HT1080 (cell line): ENCODE results near the gene EYA3. TPM values are rescaled to one million over a fixed set of nuclear protein-coding genes. Genes with fewer than 3 reads are reported as not detected.

Source experiments
- DNase-seq: peaks from one replicate; pipeline ENCODE4 v3.0.0-alpha.2; 2015; ENCODE audit warnings: low read depth
- total RNA-seq: library from RNA; depleted of rRNA; stranded (reverse); fragments of >200 nt; shearing (Covaris generic); gene quantifications from 2 replicates; pipeline ENCODE4 v1.2.3, GENCODE V29; 2014

EYA3 gene
- total RNA-seq, 1 experiment from 2014 or later, result 19.5 TPM

- no peak for DNase-seq
Measured at GRCh38 chr1:28071813-28072212, 16.6 kb downstream of the EYA3 start.

GRCh38 chr1:28070725-28071593 is 17.5 kb downstream of the EYA3 start:
- DNase-seq, result no peak

GRCh38 chr1:28067523-28068090 is 20.8 kb downstream of the EYA3 start:
- DNase-seq, result no peak

DNA sequence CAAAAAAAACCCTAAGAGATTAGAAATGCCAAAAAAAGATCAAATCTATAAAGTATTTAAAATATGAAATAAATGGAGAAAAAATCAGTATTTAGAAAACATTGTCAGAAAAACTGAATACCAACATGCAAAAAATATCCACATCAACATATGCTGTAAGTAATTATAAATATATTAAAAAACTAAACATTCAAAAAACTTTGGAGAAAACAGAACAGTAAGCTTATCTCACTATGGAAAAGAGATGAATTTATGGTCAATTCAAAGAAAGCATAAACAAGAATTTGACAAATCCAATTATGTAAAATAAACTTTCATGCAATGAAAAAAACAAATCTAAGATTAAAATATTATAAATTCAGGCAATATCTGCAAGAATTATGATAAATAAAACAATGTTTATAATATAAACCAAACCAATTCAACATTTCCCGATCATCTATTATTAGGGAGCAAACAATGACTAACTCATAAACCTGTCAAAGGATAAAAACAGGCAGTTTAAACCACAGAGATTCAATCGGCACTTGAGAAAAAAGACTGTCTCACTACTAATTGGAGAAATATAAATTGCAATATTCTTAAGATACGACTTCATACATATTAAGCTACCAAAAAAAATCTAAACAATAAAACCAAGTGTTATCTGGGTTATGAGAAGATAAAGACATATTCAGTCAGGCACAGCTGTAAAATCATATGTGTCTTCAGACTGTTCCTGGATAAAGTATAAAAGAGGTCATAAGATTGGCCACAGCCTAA is 21.8 kb downstream of the EYA3 start:
- DNase-seq, result no peak

GRCh38 chr1:28064064-28064463 is 24.3 kb downstream of the EYA3 start:
- DNase-seq, result peak; percentile 56

- DNase-seq, result peak; percentile 82
Measured at GRCh38 chr1:28062806-28063205, 25.6 kb downstream of the EYA3 start.

GRCh38 chr1:28058971-28059878 is 29.2 kb downstream of the EYA3 start:
- DNase-seq, result no peak

DNA sequence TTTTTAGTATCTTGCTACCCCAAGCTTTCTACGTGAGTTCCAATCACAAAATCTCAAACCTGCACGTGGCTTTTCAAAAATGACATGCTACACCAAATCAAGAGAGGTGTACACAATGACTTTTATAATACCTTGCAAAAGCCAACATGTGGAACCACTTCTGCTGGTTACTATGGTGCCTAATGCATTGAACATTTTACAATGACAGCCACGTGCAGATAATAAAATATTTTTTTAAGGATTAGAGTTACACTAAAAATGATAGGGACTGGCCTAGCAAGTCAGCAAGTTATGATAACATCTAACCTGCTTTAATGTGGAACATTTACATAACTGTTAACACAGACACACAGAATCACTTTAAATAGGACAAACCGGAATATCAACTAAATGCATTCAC is 30.2 kb downstream of the EYA3 start:
- DNase-seq, result no peak

DNA sequence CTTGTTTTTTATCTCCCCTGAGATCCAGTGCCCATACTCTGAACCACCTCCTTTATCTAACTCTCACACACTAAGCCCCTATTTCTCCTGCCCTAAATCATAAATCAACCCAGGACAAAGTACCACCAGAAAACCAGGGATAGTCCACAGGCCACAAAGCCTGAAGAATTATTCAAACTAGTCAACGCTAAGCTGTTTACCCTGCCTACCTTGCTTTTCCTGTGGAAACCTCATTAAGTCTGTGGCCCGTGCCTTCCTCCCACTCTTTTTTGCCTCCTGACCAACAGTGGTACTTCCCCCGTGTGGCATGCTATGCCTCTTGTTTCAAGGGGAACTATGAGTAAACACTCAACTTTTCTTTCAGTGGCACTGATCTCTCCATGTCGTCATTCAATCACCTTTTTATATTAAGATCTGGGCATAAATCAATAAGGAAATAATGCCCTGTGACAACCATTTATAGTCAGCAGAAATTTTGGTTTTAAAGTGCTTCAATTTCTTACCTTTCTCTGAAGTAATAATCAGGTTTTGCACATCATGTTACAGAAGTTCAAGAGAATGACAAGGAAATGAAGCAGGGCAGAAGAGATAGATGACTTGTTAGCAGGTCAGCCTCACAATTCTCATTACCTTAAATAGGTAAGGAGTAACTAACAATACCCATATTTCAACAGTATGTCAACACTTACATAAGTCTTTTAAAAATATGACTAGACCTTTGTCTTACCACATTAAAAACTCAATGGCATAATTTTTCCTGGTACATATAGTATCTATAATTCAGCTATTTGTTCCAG is 32.1 kb downstream of the EYA3 start:
- no peak for DNase-seq

DNA sequence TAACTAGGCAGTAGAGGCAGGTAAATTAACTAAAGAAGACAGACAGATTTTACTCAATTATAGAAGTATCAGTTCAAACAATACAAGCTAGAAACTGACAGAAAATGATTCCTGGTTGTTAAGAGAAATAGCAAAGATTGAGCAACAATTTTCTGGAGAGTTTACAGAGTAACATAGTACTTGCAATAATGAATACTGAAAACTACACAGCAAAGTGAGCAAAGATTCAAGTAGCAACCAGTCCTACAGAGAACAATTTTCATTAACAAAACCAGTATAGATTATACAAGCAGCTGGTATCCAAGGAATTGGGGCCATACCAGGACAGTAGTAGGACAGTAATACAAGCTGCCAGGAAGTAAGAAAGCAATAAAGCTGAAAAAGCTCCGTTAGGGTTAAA is 37.6 kb downstream of the EYA3 start:
- DNase-seq, result no peak

DNA sequence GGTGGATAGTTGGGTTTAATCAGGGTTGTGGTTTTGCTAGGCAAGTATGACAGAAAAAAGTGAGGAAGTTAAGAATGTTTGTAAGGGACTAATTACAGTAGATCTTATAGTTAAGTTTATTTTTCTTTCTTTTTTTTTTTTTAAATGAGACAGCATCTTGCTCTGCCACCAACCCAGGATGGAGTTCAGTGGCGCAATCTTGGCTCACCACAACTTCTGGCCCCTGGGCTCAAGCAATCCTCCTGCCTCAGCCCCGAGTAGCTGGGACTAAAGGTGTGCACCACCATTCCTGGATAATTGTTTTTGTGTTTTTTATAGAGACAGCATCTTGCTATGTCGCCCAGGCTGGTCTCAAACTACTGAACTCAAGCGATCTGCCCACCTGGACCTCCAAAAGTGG is 41.7 kb downstream of the EYA3 start:
- DNase-seq, result no peak

GRCh38 chr1:28045777-28046176 is 42.6 kb downstream of the EYA3 start:
- peak; percentile 64 for DNase-seq

DNA sequence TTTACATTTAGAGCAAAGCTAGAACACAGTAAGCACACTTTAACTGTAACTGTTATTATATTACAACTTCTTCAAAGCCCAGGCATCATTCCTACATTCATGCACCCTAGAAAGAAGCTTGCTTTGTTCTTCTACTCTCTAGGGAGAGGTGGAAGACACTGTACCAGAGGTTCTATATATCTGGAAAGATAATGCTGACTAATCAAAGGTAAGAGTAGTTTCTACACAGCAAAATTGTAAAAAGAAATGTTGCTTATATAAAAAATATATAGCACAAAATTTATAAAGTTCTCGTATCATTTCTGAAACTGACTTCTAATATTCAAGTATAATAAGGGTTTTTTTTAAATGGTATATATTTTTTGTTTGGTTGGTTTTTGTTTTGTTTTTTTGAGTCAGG is 44.0 kb downstream of the EYA3 start:
- no peak for DNase-seq

DNA sequence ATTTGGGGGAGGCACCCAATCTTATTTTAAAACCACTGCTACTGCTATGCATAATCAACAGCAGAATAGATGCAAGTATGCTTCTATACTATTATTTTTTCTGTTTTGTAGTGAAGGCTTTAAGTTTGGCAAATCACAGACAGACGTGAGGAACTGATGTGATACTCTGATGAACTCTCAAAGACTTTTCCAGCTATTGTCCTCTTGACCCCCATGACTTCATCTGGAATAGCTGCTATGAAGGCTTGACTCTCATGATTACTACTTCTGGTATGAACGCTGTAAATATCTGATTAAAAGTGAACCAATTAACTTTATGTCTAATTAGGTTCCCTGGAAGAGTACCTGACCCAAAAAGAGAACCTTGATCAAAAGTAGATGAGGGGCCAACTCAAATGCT is 49.1 kb downstream of the EYA3 start:
- no peak for DNase-seq

GRCh38 chr1:28037946-28038345 is 50.5 kb downstream of the EYA3 start:
- DNase-seq, result no peak

DNA sequence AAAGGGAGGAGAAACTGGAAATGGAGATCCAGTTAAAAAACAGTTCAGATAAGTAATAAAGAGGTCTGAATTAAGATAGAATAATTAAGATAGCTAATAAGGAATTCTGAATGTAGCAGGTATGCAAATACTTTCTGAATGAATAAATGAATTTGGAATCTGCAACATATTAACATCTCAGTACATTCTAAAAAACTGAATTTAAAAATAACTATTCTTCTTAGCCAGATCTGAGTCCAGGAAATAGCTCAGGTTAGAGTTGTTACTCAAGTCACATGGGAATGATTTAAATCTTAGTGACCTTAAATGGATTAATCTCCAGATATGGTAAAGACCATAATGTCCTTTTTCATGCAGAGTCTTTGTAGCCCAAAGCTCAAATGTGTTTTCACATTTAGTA is 51.2 kb downstream of the EYA3 start:
- DNase-seq, result no peak

DNA sequence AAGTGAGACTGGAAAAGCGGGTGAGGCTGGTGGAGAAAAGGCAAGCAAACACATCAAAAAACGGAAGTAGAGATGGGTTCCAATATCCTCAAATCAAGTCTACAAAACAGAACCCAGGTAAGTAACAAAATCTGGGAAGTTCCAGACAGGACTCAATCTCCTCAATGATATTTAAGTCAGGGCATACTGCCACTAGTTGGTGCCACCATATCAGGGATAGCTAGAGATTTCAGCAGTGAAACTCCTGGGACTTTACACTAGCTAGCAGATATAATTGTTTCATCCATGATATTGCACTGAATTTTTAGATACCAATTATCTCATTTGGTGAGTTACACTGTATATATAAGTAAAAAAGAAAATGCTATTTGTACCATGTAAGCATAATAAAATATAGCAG is 52.0 kb downstream of the EYA3 start:
- DNase-seq, result no peak

DNA sequence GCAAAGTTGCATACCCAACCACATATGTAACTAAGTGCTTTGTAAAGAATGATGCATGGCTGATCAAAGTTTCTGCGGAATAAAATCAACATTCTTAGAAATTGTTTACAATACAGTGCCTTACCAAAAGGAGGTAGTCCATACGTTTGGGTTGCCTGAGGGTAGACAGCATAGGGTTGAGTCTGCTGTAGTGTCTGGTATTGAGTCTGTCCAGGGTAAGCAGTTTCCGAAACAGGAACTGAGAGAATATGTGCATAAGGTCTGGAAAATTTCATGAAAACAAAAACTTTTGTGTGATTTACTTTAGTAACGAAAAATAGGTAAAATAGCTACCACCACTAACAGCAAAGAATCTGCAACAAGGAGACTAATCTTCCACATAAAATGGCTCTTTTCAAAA is 53.0 kb downstream of the EYA3 start:
- no peak for DNase-seq

GRCh38 chr1:28032281-28032680 is 56.1 kb downstream of the EYA3 start:
- DNase-seq, result no peak

GRCh38 chr1:28031173-28031572 is 57.2 kb downstream of the EYA3 start:
- DNase-seq, result no peak
